NCI-H2227 (cell line): ENCODE data around the gene STIM1.
"Not testable (repeated sequence)": the region's sequence is repeated elsewhere in the genome, so short reads cannot be mapped to it uniquely, and the experiment has no call there.

Experiments used
- DNase-seq: peaks from one replicate; lab custom pipeline; 2025; ENCODE audit not compliant: unreplicated experiment; lab: John Stamatoyannopoulos, UW

Gene STIM1

DNA sequence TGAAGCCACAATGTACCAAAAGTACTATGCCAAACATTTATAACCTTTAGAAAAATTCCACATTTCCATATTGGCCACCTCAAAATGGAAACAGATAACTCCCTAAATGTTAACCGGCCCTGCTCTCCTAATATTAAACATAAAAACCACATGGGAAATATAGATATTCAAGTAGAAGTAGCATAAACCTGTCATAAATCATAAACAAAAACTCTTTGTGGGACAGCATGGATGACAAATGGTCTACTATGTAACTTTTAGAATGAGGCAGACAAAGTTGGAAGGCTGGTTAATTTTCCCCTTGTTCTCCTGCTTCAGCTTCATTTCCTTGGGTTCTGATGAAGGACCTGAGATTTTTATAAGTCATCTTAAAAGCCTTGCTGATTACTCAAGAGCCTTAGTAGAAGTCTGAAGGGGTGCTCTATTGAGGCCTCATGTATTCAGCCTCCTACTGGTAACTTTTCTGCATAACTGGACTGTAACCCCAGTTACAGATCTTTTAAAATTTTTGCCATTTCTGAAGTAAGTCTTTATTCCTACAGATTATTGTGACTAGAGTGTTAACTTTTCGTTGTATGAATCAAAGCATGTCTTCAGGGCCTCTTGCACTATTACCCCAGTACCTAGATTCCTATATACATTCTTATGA is 116.4 kb downstream of the STIM1 start:
- DNase-seq = no peak

DNA sequence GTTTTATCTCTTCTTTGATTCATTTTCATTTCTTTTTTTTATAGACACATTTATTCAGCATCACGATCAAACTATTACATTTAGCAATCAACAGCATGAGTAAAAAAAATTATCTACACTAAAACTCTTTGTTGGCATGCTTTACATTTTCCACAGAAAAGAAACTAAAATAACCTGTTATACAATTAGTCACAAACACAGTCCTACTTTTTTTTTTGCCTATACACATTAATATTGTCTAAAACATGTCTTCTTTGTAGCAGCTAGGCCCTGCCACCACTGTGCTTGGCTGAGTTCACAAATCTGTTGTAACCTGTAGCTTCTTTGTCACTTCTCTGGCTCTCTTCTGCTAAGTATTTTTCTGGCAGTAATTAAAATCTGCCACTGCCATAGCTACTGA is 117.0 kb downstream of the STIM1 start:
- DNase-seq = no peak

DNA sequence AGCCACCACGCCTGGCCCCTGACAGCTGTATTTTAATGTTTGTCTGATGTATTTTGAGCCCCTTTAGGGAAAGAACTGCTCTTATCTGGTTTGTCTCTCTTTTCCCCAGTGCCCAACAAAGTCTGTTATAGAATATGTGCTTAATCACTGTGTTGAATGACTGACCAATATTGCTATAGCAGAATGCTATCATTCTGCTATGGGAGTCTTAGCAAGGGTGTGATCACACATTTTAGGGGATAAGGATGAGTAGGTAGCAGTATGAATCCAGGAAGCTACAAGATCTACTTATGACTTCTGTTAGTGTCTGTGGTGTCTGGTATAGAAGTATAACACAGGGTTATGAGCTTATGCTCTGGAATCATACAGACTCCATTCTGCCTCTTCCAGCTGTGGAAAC is 121.6 kb downstream of the STIM1 start:
- no peak for DNase-seq

DNA sequence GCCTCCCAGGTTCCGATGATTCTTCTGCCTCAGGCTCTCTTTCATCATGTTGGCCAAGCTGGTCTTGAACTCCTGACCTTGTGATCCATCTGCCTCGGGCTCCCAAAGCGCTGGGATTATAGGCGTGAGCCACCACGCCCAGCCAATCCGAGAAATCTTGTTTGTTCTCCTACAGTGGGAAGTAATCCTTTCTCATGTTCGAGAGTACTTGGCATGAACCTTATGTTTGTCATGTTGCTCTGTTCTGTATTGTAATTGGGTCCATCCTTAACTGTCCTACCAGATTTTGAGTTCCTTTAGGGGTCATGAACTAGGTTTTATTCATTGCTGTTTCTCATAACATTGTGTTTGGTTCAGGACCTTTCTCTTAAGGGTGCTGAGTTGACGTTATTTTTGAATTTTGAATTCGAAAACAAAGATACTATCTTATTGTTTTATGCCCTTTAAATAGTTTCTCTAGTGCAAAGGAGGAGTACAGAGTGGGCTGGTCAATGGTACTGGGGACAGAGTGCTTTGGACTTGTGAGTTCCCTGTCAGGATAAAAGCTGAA is 125.7 kb downstream of the STIM1 start:
- no peak for DNase-seq

DNA sequence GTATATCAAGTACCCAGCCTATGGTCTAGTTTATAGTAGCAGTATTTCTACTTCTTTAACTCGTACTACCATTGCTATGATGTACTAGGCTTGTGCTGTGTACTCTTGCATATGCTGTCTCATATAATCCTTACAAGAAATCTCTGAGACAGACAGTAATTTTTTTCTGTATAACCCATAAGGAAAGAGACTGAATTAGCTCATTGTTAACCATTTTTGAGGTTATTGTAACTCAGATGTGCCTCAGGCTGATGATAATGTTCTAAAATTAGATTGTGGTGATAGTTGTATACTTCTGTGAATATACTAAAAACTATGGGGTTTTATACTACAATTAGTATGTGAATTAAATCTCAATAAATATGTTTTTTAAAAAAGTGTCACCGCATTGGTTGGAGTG is 127.0 kb downstream of the STIM1 start:
- no peak for DNase-seq

DNA sequence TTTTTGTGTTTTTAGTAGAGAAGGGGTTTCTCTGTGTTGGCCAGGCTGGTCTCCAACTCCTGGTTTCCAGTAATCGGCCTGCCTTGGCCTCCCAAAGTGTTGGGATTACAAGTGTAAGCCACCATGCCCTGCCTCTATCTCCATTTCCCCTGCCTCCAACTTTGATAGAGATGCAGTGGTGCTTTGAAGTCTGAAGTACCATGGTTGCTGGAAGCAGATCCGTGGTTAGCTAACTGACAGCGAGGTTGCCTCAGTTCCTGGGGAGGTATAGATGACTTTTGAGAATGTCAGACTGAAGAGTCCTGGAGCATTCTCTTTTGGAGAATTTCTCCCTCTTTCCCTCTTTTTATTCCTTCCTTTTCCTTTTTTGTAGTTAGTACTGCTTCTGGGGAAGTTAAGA is 127.6 kb downstream of the STIM1 start:
- no peak for DNase-seq

DNA sequence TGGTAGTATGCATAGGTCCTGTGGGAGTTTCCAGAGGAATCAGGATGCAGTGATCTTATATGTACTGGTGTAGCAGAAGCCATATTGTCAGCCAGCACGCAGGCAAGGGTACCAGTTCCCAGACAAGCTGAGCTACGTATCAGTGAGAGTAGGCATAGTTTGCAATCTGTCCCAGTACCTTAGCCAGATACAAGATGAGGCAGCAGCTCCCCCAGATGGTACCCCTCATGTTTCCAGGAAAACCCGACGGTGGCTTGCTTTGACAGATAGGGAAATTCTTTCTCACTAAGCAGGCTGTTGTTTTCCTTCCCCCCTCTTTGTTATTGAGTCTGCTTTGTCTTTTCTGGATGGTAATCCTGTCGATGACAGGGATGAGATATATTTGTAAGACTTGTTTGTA is 129.4 kb downstream of the STIM1 start:
- DNase-seq = no peak

DNA sequence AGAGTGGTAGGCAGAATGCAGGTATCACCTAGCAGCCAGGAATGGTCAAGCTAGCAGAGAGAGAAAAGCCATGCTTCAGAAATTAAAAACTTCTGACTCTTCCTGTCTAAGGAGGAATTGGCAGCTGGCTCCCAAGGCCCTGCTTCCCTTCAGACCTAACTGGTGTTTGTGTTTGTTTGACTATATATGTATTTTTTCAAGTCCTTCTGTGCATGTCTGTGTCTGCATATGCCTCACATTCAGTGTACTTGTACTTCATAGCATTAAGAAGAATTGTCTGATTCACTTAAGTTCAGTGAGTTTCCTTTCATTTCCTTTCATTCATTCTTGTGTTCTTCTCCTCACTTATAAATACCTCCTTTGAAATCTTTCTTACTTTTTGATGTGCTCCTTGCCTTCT is 130.2 kb downstream of the STIM1 start:
- DNase-seq = no peak

DNA sequence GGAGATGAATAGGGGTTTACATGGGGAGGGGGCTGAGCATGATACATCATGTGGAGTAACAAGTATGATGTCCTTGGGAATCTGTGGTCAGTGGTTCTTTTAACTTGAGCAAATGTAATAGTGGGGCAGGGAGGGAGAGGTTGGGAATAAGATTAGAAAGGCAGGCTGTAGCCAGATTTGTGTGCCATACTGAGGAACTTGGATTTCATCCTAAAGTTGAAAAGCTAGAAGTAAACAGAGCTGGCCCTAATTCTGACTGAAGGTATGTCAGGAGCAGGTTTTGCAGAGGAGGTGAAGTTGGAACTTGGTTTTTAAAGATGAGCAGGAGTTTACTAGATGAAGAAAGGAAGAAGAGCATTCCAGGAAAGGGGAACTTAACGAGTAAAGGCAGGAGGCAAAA is 130.8 kb downstream of the STIM1 start:
- no peak for DNase-seq

DNA sequence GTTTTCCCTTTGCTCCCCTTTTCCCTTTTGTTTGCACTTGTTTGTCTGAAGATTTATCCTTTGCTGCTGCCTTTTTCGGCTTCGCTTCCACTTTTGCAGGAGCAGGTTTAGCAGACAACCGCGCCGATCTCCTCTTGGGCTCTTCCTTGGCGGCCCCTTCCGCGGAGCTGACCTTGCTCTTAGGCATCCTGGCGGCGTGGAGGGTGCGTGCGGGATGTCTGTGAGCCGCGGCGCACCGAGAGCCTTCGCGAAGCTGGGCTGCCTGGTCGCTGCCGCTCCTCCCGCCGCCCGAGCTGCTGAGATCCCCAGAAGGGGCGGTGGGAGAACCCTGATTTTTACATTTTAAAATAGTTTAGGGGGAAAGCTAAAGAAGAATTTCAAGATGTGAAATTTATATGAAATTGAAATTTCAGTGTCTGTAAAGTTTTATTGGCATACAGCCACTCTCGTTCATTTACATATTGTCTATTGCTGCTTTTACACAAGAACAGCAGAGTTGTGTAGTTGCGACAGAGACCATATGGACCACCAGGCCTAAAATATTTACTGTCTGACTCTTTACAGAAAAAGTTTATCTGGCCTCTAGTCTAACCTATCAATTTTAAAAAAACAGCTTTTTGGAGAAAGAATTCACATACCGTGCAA is 133.9 kb downstream of the STIM1 start:
- no peak for DNase-seq

DNA sequence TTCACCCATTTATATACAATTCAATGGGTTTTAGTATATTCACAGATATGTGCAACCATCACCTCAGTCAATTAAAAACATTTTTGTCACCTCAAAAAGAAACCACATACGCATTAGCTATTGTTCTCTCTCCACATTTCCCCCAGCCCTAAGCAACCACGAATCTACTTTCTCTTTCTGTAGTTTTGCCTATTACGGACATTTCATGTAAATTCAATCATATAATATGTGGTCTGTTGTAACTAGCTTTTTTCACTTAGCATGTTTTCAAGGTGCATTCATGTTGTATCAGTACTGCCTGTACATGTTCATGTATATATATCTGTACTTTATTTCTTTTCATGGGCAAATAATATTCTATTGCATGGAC is 134.4 kb downstream of the STIM1 start:
- no peak for DNase-seq

DNA sequence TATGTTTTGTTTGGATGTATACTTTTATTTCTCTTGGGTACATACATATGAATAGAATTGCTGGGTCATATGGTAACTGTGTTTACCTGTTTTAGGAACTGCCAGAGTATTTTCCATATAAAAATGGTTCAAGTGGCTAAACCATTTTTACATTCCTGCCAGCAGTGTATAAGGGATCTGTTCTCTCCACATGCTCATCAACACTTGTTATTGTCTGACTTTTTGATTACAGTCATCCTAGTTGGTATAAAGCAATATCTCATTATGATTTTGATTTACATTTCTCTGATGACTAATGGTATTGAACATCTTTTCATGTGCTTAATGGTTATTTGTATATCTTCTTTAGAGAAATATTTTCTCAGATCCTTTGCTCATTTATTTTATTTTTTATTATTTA is 134.9 kb downstream of the STIM1 start:
- DNase-seq = no peak

DNA sequence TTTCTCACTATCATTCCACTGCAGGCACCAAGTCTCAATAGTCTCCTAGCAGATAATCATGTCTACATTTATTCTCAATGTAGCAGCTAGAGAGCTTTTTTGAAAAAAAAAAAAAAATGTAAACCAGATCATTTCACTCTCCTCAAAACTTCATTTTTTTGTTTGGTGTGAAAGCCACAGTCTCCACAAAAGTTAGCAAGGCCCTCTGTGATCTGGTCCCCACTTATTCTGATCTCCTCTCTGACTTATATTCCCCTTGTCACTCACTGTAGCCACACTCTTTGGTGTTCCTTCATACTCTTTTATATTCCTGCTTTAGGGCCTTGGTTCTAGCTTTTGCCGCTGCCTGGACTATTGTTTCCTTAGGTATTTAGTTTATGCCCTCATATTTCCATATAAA is 137.5 kb downstream of the STIM1 start:
- DNase-seq = no peak

DNA sequence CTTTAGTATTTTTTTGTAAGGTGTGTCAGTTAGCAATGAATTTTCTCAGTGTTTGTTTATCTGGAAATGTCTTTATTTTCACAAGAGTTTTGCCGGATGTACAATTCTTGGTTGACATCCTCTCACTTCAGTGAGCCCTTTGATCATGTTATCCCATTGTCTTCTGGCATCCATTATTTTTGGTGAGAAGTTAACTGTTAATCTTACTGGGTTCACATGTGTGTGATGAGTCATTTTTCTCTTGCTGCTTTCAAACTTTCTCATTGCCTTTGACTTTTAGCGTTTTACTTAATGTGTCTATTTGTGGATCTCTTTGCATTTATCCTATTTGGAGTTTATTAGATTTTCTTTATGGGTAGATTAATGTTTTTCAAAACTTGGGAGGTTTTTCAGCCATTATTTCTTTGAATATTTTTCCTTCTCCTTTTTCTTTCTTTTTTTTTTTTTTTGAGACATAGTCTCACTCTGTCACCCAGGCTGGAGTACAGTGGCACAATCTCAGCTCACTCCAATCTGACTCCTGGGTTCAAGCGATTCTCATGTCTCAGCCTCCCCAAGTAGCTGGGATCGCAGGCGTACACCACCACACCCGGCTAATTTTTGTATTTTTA is 138.7 kb downstream of the STIM1 start:
- DNase-seq = no peak

DNA sequence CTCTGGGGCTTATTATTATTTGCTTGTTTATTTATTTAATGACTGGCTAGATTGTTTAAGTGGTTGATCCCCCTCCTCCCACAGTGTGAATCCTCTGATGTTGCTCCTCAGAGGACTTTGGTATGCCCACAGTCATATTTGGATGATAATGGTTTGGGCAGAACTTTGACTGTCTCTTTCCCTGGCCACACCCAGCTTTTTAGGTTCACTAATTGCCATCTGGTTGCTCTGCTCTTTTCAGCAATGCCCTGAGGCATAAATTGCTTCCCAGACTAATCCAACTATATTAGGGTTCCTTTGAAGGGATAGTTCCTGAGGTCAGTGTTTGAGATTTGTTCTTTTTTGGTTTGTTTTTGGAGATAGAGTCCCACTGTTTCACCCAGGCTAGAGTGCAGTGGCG is 139.8 kb downstream of the STIM1 start:
- no peak for DNase-seq

DNA sequence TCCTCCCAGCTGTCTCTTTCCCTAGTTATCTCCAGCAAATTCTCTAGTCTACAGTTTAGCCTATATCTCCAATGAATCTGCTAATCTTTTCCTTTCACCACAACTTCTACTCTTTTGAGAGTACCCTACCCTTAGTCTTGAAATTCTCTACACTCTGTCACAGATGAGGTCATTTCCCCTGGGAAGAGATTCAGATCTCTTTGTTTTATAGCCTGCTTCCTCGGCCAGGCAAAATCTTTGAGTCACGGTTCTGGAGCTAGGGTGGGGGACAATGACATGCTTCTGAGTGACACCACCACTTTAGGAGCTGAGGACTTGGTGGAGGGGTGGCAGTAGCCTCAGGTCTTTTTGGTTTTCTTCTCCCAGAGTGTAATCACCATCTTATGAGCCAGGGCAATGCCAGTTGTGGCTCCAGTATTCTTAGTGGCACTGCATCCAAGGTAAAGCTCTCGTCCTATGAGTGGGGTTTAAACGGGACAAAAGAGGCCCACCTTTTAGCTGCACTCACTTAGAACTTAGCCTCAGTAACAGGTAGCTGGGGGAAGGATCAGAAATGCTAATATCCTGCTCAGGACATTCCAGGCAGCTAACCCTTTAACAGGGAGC is 140.6 kb downstream of the STIM1 start:
- DNase-seq = no peak

DNA sequence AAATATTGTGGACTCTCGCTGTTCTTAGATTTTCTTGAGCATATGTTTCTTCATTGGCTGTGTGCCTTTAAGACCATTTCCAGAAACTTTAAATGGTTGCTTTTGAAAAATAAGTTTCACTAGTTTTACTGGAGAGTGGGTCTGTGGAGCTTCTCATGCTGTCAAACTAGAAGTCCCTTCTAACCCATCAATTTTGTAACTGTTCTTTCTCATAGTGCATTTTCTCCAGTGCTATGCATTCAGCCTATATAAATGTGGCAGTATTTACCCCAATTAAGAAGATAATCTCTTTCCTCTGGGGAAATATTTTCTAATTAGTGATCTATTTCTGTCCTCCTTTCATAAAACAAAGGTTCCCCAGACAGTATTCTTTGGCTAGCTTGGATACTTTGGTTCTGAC is 141.2 kb downstream of the STIM1 start:
- DNase-seq = no peak

DNA sequence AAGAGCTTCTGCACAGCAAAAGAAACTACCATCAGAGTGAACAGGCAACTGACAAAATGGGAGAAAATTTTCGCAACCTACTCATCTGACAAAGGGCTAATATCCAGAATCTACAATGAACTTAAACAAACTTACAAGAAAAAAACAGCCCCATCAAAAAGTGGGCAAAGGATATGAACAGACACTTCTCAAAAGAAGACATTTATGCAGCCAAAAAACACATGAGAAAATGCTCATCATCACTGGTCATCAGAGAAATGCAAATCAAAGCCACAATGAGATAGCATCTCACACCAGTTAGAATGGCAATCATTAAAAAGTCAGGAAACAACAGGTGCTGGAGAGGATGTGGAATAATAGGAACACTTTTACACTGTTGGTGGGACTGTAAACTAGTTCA is 149.3 kb downstream of the STIM1 start:
- not testable (repeated sequence) for DNase-seq

DNA sequence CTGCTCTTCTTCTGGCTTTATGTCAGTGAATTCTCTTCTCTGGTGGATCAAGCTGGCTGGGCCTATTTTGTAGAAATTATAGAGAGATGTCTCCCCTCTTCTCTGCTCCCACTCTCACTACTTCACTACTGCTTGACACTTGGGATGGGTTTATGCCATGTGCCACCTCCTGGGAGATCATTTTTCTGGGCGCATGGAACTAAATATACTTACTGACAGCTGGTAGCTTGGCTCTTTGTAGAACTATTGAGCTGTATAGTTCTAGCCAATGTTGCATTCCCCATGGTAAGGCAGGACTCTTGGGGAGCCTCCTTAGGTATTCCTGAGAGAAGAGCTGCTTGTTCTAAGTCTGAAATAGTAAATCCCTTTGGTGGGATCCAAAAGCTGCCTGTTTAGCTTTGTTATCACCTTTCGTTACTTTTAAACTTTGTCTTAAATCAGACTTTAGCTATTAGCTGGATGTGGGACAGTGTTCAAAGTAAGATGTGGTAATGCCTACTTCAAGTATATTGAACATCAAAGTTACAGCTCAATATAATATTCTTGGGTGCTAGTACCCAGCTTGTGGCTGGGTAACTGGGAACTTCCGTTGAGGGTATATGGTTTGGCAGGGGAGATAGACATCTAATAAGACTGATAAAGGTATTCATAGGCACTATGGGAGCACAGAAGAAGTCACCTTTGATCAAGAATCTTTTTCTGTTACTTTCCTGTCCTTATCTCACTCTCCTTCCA is 151.6 kb downstream of the STIM1 start:
- DNase-seq = no peak

DNA sequence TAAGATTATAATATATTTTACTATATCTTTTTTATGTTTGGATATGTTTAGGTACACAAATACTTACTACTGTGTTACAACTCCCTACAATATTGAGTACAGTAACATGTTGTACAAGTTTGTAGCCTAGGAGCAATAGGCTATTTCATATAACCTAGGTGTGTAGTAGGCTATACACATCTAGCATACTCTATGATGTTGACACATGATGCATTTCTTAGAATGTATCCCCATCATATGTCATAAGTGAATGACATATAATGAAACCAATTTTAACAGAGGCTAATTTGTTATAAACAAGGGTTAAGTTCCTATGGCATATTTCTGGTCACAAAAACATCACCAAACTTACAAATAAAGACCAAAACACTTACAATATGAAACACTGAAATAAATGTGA is 152.7 kb downstream of the STIM1 start:
- no peak for DNase-seq

DNA sequence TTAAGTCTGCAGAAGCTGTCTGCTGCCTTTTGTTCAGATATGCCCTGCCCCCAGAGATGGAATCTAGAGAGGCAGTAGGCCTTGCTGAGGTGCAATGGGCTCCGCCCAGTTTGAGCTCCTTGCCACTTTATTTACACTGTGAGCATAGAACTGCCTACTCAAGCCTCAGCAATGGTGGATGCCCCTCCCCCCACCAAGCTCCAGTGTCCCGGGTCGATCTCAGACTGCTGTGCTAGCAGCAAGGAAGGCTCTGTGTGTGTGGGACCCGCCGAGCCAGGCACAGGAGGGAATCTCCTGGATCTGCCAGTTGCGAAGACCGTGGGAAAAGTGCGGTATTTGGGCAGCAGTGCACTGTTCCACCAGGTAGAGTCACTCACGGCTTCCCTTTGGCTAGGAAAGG is 161.1 kb downstream of the STIM1 start:
- DNase-seq = not testable (repeated sequence)
